Thoracic aorta (tissue), 2 donors: ENCODE data around the gene CRAMP1. TPM values are rescaled to one million over a fixed set of nuclear protein-coding genes. Genes with fewer than 3 reads are reported as not detected.

ENCODE experiments used
- ATAC-seq: fragments of 150-250 bp; one replicate; pipeline ENCODE4 v1.8.0; 2017; ENCODE audit warnings: low read depth; ENCODE audit not compliant: insufficient number of reproducible peaks, low FRiP score
- DNase-seq: peaks from one replicate; pipeline ENCODE4 v3.0.0-alpha.2; 2020; ENCODE audit warnings: low spot score
- H3K27ac ChIP-seq, 2 donors: fragments of 200-600 bp; sonication (generic); 1 replicate in 1 of 2; 2 replicates in 1 of 2; pipeline ENCODE4 v1.5.1; 2016; ENCODE audit warnings: mild to moderate bottlenecking in 2 of 2, moderate library complexity in 2 of 2
- H3K27me3 ChIP-seq: fragments of 200-600 bp; sonication (generic); replicated peaks from 2 replicates; pipeline ENCODE4 v1.6.0; 2016; ENCODE audit warnings: mild to moderate bottlenecking; ENCODE audit not compliant: insufficient read depth
- H3K36me3 ChIP-seq: fragments of 200-600 bp; sonication (generic); one replicate; pipeline ENCODE4 v1.5.1; 2016
- H3K4me1 ChIP-seq, 2 donors: fragments of 200-600 bp; sonication (generic); 1 replicate in 1 of 2; 2 replicates in 1 of 2; pipeline versions ENCODE4 v1.5.1 to v1.6.0; 2016; ENCODE audit warnings: low read depth in 2 of 2, mild to moderate bottlenecking in 1 of 2; ENCODE audit not compliant: control insufficient read depth in 1 of 2
- H3K4me3 ChIP-seq: fragments of 200-600 bp; sonication (generic); 2 replicates; pipeline ENCODE4 v1.5.1; 2016; ENCODE audit warnings: mild to moderate bottlenecking
- H3K9me3 ChIP-seq: fragments of 200-600 bp; sonication (generic); 2 replicates; pipeline ENCODE4 v1.5.1; 2016
- total RNA-seq, 2 donors: library from RNA; depleted of rRNA; stranded (reverse); fragments of >200 nt; gene quantifications; one replicate each; pipeline versions ENCODE4 v1.1.0 to v1.2.3, GENCODE V29; 2016
- TF ChIP-seq, protein P1 (sequence below): fragments of 200-600 bp; sonication (generic); IDR thresholded peaks from one replicate; pipeline ENCODE4 v1.5.1; 2019; ENCODE audit warnings: antibody characterized with exemption

The CRAMP1 gene
- total RNA-seq, 2 donors from 2014 or later: 15.0 to 21.4 TPM

DNA sequence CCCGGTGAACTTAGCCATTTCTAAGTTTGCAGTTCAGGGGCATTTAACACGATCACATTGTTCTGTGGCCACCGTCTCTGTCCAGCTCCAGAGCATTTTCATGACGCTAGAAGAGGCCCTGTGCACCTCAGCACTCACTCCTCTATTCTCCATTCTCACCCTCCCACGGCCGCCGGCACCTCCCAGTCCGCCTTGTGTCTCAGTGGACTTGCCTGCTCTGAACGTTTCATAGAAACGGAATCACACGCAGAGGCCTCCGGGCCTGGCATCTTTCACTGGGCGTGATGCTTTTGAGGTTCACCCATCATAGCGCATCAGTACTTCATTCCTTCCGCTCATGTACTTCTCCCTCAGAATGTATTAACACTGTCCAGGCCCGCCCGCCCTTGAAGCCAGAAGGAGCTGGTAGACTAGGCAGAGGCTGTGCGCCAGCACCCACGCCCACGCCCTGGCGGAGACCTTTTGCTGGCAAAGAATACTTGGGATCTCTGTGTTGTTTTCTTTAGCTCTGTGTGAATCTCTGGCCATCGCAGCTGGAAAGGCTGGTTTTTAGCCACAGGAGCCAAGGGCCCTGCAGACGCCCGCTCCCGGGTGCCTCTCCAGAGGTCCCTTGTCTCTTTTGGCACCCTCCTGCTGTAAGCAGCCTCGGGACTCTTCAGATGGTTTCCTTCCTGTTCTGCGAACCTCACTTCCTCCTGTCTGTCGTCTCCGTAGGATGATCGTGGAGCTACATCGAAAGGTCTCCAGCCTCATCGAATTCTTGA is 42.5 kb downstream of the CRAMP1 start:
- Histone ChIP-seq H3K4me3 (no peak overlapping the region), H3K36me3 (peaks cover 54% of the 10 kb centered on the region), H3K27ac (no peak overlapping the region), H3K27me3 (no peaks in the 10 kb centered on the region), H3K4me1 (no peaks in the 10 kb centered on the region), H3K9me3 (no peaks in the 10 kb centered on the region)
- ATAC-seq (no peak), DNase-seq (no peak)
- TF ChIP-seq, protein P1, sequence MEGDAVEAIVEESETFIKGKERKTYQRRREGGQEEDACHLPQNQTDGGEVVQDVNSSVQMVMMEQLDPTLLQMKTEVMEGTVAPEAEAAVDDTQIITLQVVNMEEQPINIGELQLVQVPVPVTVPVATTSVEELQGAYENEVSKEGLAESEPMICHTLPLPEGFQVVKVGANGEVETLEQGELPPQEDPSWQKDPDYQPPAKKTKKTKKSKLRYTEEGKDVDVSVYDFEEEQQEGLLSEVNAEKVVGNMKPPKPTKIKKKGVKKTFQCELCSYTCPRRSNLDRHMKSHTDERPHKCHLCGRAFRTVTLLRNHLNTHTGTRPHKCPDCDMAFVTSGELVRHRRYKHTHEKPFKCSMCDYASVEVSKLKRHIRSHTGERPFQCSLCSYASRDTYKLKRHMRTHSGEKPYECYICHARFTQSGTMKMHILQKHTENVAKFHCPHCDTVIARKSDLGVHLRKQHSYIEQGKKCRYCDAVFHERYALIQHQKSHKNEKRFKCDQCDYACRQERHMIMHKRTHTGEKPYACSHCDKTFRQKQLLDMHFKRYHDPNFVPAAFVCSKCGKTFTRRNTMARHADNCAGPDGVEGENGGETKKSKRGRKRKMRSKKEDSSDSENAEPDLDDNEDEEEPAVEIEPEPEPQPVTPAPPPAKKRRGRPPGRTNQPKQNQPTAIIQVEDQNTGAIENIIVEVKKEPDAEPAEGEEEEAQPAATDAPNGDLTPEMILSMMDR: no peak

DNA sequence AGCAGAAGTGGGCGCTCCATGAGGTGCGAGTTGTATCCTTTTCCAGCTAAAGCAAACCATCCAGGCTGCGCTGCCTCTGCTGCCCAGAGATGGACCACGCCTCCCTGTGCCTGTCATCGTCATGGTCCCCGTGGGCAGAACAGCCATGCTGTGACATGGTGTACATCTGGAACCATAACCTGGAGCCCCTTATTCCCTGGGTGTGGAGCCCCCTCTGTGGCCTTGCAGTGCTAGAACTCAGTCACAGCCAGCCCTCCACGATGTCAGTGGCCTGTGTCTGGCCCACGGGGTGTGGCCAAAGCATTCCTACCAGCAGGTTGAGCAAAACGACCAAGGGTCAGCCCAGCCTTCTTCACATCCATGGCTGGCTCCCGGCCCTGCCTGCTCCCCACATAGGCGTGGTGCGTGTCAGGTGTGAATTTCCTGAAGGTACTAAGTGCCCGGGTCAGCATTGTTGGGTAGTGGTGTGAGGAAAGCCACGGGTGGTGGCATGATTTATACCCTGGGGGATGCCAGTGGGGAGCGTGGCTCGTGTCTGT is 43.2 kb downstream of the CRAMP1 start:
- no peak overlapping the region for H3K27ac ChIP-seq
- DNase-seq: no peak
- no peaks in the 10 kb centered on the region for H3K27me3 ChIP-seq
- H3K9me3 ChIP-seq: no peaks in the 10 kb centered on the region
- no peak for ATAC-seq
- TF ChIP-seq, protein P1: no peak
- peaks cover 57% of the 10 kb centered on the region for H3K36me3 ChIP-seq
- H3K4me3 ChIP-seq: no peak overlapping the region
- no peaks in the 10 kb centered on the region for H3K4me1 ChIP-seq

DNA sequence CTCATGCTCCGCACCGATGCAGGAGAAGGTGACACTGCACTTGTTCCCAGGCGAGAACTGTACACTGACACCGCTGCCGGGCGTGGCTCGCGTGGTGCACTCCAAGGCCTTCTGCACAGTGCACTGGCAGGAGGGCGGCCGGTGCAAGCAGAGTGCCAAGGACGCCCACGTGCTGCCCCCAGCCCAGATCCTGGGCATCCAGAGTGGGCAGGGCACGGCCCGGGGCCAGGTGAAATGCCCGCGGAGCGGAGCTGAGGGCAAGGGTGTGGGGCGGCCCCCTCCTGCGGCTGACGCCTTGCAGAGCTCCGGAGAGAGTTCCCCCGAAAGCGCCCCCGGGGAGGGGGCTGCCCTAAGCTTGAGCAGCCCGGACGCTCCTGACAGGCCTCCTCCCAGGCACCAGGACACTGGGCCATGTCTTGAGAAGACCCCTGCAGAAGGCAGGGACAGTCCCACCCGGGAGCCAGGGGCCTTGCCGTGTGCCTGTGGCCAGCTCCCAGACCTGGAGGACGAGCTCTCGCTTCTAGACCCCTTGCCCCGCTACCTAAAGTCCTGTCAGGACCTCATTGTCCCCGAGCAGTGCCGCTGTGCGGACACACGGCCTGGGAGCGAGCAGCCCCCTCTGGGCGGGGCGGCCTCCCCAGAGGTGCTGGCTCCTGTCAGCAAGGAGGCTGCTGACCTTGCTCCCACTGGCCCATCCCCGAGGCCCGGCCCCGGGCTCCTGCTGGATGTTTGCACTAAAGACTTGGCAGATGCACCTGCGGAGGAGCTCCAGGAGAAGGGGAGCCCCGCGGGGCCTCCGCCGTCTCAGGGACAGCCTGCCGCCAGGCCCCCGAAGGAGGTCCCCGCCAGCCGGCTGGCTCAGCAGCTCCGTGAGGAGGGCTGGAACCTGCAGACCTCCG is 44.0 kb downstream of the CRAMP1 start:
- H3K27ac ChIP-seq: no peak overlapping the region
- DNase-seq: no peak
- TF ChIP-seq, protein P1: no peak
- peaks cover 61% of the 10 kb centered on the region for H3K36me3 ChIP-seq
- H3K4me1 ChIP-seq: no peaks in the 10 kb centered on the region
- no peak overlapping the region for H3K4me3 ChIP-seq
- ATAC-seq: no peak
- no peaks in the 10 kb centered on the region for H3K9me3 ChIP-seq
- no peaks in the 10 kb centered on the region for H3K27me3 ChIP-seq

DNA sequence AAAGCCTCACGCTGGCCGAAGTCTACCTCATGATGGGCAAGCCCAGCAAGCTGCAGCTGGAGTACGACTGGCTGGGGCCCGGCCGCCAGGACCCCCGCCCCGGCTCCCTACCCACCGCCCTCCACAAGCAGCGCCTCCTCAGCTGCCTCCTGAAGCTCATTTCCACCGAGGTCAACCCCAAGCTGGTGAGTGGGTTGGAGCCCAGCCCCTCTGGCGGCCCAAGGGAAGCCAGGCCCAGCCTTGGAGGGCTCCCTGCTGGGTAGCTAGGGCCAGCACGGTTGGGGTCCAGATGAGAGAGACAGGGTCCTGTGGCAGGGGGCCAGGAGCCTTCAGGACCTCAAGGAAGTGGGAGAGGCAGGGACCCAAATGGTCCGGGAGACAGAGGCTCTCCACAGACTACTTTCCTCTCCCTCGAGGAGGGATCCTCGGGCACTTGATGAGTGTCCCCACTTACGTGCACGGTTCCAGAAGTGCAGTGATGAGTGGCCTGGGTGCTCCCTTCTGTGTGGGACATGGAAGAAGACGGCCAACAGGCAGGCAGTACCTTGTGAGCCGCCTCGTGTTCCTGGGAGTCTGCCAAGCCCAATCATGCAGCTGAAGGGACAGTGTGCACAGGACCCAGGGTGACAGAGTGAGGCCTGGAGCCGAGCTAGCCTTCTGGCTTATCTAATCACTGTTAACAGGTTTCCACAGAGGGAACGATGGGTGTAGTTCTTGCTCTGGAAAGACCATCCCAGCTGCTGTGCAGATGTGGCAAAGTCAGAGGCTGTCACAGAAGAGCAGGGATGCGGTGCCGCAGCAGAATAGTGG is 44.9 kb downstream of the CRAMP1 start:
- DNase-seq (no peak), ATAC-seq (no peak)
- TF ChIP-seq, protein P1: no peak

More for the DNA sequence above, 44.9 kb downstream of the CRAMP1 start:
- Histone ChIP-seq H3K9me3 (no peaks in the 10 kb centered on the region), H3K27ac (no peak overlapping the region), H3K27me3 (no peaks in the 10 kb centered on the region), H3K4me1 (no peaks in the 10 kb centered on the region), H3K36me3 (peaks cover 64% of the 10 kb centered on the region), H3K4me3 (no peak overlapping the region)
